Endothelial cell of umbilical vein (primary cell): ENCODE data around the gene ARHGEF16. TPM values are rescaled to one million over a fixed set of nuclear protein-coding genes. Genes with fewer than 3 reads are reported as not detected.

Experiments
- BruUV-seq: library from RNA; stranded (reverse); fragments of 400-500 nt; replicated peaks from 2 replicates; lab custom pipeline; 2021; lab: Mats Ljungman, UMichigan
- CTCF ChIA-PET: fragments of 300-600, 350-600 bp; sonication (Branson Sonifier 250); formaldehyde crosslinking; loops from one replicate; lab custom pipeline; 2021; ENCODE audit warnings: antibody characterized with exemption, inconsistent platforms; lab: Charles Lee
- POLR2A ChIA-PET: fragments of 300-600, 350-600 bp; sonication (Branson Sonifier 250); formaldehyde crosslinking; loops from one replicate; lab custom pipeline; 2021; ENCODE audit warnings: antibody characterized with exemption, inconsistent platforms; lab: Charles Lee
- DNase-seq: peaks from one replicate; pipeline ENCODE4 v3.0.0-alpha.2; 2011; ENCODE audit warnings: low read depth, low spot score
- FAIRE-seq: peaks from 2 replicates; lab custom pipeline; 2011; peaks lifted over from hg19 to GRCh38; lab: Jason Lieb, UNC
- H2AFZ ChIP-seq: 2 replicates; pipeline ENCODE4 v1.6.0; 2012; ENCODE audit warnings: low read depth, low read length, control low read depth, inconsistent platforms
- H3K27ac ChIP-seq: 2 replicates; pipeline ENCODE4 v1.5.1; 2011; ENCODE audit warnings: low read depth, mild to moderate bottlenecking, control low read depth, low read length, moderate library complexity; ENCODE audit not compliant: insufficient read depth
- H3K27me3 ChIP-seq, 2 experiments: 2 replicates each; pipeline versions ENCODE4 v1.6.0 to v1.6.1; 2011; ENCODE audit warnings: low read length in 2 of 2, mixed read lengths in 1 of 2; ENCODE audit not compliant: control insufficient read depth in 2 of 2, insufficient read depth in 2 of 2
- H3K36me3 ChIP-seq, 2 experiments: 2 replicates in 1 of 2; 3 replicates in 1 of 2; pipeline ENCODE4 v1.5.1; 2011; ENCODE audit warnings: low read length in 2 of 2, mild to moderate bottlenecking in 1 of 2, moderate library complexity in 1 of 2; ENCODE audit not compliant: control insufficient read depth in 2 of 2, insufficient read depth in 2 of 2; ENCODE audit errors: extremely low read depth in 1 of 2
- H3K4me1 ChIP-seq: 3 replicates; pipeline ENCODE4 v1.5.1; 2011; ENCODE audit warnings: mild to moderate bottlenecking, low read length; ENCODE audit not compliant: control insufficient read depth, insufficient read depth; ENCODE audit errors: extremely low read depth
- H3K4me2 ChIP-seq: 2 replicates; pipeline ENCODE4 v1.6.1; 2011; ENCODE audit warnings: low read length, control low read depth, mixed read lengths; ENCODE audit not compliant: insufficient read depth
- H3K4me3 ChIP-seq, 3 experiments: fragments of 200-600 bp in 1 of 3; sonication (generic), shearing (Covaris generic) in 1 of 3; replicated peaks in 1 of 3; 2 replicates each; pipeline ENCODE4 v1.5.1; 2011 to 2016; ENCODE audit warnings: control low read depth in 3 of 3, low read length in 3 of 3, mild to moderate bottlenecking in 2 of 3, inconsistent platforms in 1 of 3, low read depth in 1 of 3, moderate library complexity in 1 of 3; ENCODE audit not compliant: insufficient read depth in 1 of 3
- H3K79me2 ChIP-seq: 2 replicates; pipeline ENCODE4 v1.6.0; 2012; ENCODE audit warnings: low read length, inconsistent platforms; ENCODE audit not compliant: control insufficient read depth, insufficient read depth
- H3K9ac ChIP-seq: replicated peaks from 2 replicates; pipeline ENCODE3; 2011; ENCODE audit warnings: low read length, control low read depth; ENCODE audit not compliant: insufficient read depth; ENCODE audit errors: extremely low read depth
- H3K9me1 ChIP-seq: replicated peaks from 3 replicates; pipeline ENCODE4 v1.6.0; 2011; ENCODE audit warnings: mild to moderate bottlenecking, low read length; ENCODE audit not compliant: control insufficient read depth, insufficient read depth; ENCODE audit errors: extremely low read depth
- H3K9me3 ChIP-seq: replicated peaks from 2 replicates; pipeline ENCODE4 v1.5.1; 2012; ENCODE audit warnings: low read length, inconsistent platforms; ENCODE audit not compliant: control insufficient read depth, insufficient read depth
- H4K20me1 ChIP-seq: replicated peaks from 2 replicates; pipeline ENCODE3; 2011; ENCODE audit warnings: mild to moderate bottlenecking, low read length; ENCODE audit not compliant: control insufficient read depth, insufficient read depth; ENCODE audit errors: extremely low read depth
- CTCF ChIP-seq, 2 donors: IDR thresholded peaks; 1 replicate in 1 of 2; 2 replicates in 1 of 2; pipeline ENCODE4 v1.5.1; 2011; ENCODE audit warnings: low read length in 2 of 2, mild to moderate bottlenecking in 2 of 2, moderate library complexity in 2 of 2, control low read depth in 1 of 2, inconsistent platforms in 1 of 2, low read depth in 1 of 2; ENCODE audit not compliant: insufficient read depth in 1 of 2; ENCODE audit errors: extremely low read depth in 1 of 2
- EZH2 ChIP-seq: IDR thresholded peaks from 2 replicates; pipeline ENCODE4 v1.6.1; 2012; ENCODE audit warnings: borderline replicate concordance, low read depth, mild to moderate bottlenecking, moderate library complexity, low read length, inconsistent platforms; ENCODE audit not compliant: severe bottlenecking
- FOS ChIP-seq: IDR thresholded peaks from 2 replicates; pipeline ENCODE4 v1.6.1; 2011; ENCODE audit warnings: mild to moderate bottlenecking, low read length, moderate library complexity, borderline replicate concordance; ENCODE audit not compliant: insufficient read depth
- GATA2 ChIP-seq: IDR thresholded peaks from 2 replicates; pipeline ENCODE4 v1.7.0; 2011; ENCODE audit warnings: low read depth, mild to moderate bottlenecking, moderate library complexity, mixed read lengths, low read length; ENCODE audit not compliant: insufficient read length, insufficient read depth
- JUN ChIP-seq: IDR thresholded peaks from 2 replicates; pipeline ENCODE4 v1.6.1; 2011; ENCODE audit warnings: borderline replicate concordance, low read depth; ENCODE audit not compliant: insufficient read length, insufficient read depth
- MAX ChIP-seq: IDR thresholded peaks from 2 replicates; pipeline ENCODE4 v1.6.1; 2011; ENCODE audit not compliant: insufficient read depth, insufficient read length
- MYC ChIP-seq: IDR thresholded peaks from one replicate; pipeline ENCODE4 v1.6.1; 2011; ENCODE audit warnings: mild to moderate bottlenecking, low read depth, low read length
- POLR2A ChIP-seq: IDR thresholded peaks from 2 replicates; pipeline ENCODE4 v1.6.1; 2012; ENCODE audit warnings: low read depth, mild to moderate bottlenecking, control low read depth, low read length
- POLR2AphosphoS5 ChIP-seq: IDR thresholded peaks from 2 replicates; pipeline ENCODE4 v1.6.1; 2012; ENCODE audit warnings: low read depth, mild to moderate bottlenecking, control low read depth, low read length, moderate library complexity; ENCODE audit not compliant: insufficient read depth
- dilution Hi-C: fragments of 300-500 bp; cut with MboI; formaldehyde crosslinking; loops from one replicate; pipeline ENCODE4 v1.15.0; 2019; ENCODE audit warnings: low sequenced_read_pairs; ENCODE audit not compliant: extremely low pct_ligation_motif_present
- intact Hi-C: fragments of 100-400 bp; cut with micrococcal nuclease; formaldehyde crosslinking; loops from one replicate; pipeline ENCODE4 v1.10.0; 2022
- polyA plus RNA-seq, 4 experiments: library from polyadenylated mRNA; depleted of rRNA in 3 of 4; stranded (reverse) in 3 of 4; unstranded in 1 of 4; fragments of >200 nt; gene quantifications; 2 replicates each; pipeline versions ENCODE4 v1.2.1 to v1.2.3, GENCODE V29; 2011 to 2012; ENCODE audit warnings: missing spikeins in 1 of 4
- total RNA-seq: library from RNA; stranded (reverse); gene quantifications from 2 replicates; pipeline ENCODE4 v1.2.3, GENCODE V29; 2021

The ARHGEF16 gene
- total and polyA plus RNA-seq, 2 donors (not counting 3 experiments of a cell fraction or from before 2014, with no cell fraction given): 0.52 to 1.3 TPM

- no peaks in the 10 kb centered on the region for H3K4me1 ChIP-seq
- POLR2A ChIA-PET: no interaction called here
- no peaks in the 10 kb centered on the region for H3K36me3 ChIP-seq
- FAIRE-seq (no peak), DNase-seq (no peak)
- CTCF ChIA-PET: interaction anchor here (1.1 to 1.2 kb wide), 2 partner anchors 162 to 268 kb away, joined by 5 to 6 read pairs; no protein-coding TSS in a partner anchor
- TF ChIP-seq EZH2 (no peak), MYC (no peak), POLR2AphosphoS5 (no peak), CTCF (IDR thresholded peaks at IDR 0.05; ENCODE audit: extremely low read depth in 1 of 2, insufficient read depth in 1 of 2, low read depth in 1 of 2, low read length in 2 of 2) (no peak), GATA2 (no peak), POLR2A (no peak), MAX (no peak), JUN (no peak), FOS (no peak)
- no peaks in the 10 kb centered on the region for H4K20me1 ChIP-seq
- dilution Hi-C loops: no loop called here
- intact Hi-C loops: no loop called here
- H3K9ac ChIP-seq: no peak overlapping the region
- H3K4me2 ChIP-seq: no peak overlapping the region
- H3K4me3 ChIP-seq: no peak overlapping the region
- no peaks in the 10 kb centered on the region for H3K9me1 ChIP-seq
- no peaks in the 10 kb centered on the region for H3K27me3 ChIP-seq
- no peak overlapping the region for H2AFZ ChIP-seq
- no peak overlapping the region for H3K27ac ChIP-seq
- H3K9me3 ChIP-seq: no peaks in the 10 kb centered on the region
- no peaks in the 10 kb centered on the region for H3K79me2 ChIP-seq
- no TSS peak for BruUV-seq
These were observed 2.0 kb downstream of the ARHGEF16 start for GRCh38 chr1:3456449-3456963.
